IMR-90 (cell line): Measurements from ENCODE around the gene OTUB2. TPM values are rescaled to one million over a fixed set of nuclear protein-coding genes. Genes with fewer than 3 reads are reported as not detected.

Source experiments
- ATAC-seq: fragments of 200-7000 bp; cut with Tn5 transposase; 2 replicates; pipeline ENCODE4 v1.9.1; 2020; ENCODE audit warnings: low read depth, mild to moderate bottlenecking, moderate library complexity
- BruUV-seq: library from RNA; stranded (reverse); fragments of 400-500 nt; replicated peaks from 2 replicates; lab custom pipeline; 2021; lab: Mats Ljungman, UMichigan
- CTCF ChIA-PET: fragments of 300-600 bp; formaldehyde crosslinking; extraction: SDS; loops from one replicate; lab custom pipeline; 2021; ENCODE audit warnings: antibody characterized with exemption; lab: Yijun Ruan, JAX
- POLR2A ChIA-PET: fragments of 300-600 bp; sonication (Branson Sonifier 250); formaldehyde crosslinking; loops from one replicate; lab custom pipeline; 2022; ENCODE audit warnings: antibody characterized with exemption; ENCODE audit not compliant: unreplicated experiment; lab: Charles Lee
- DNase-seq: peaks from one replicate; pipeline ENCODE4 v3.0.0; 2013
- H2AFZ ChIP-seq: replicated peaks from 2 replicates; pipeline ENCODE3; 2013; ENCODE audit warnings: low read length, mild to moderate bottlenecking; ENCODE audit not compliant: poor library complexity
- H2AK5ac ChIP-seq: 2 replicates; pipeline ENCODE4 v1.6.1; 2013; ENCODE audit warnings: low read depth, low read length, inconsistent platforms
- H2AK9ac ChIP-seq: replicated peaks from 2 replicates; pipeline ENCODE3; 2013; ENCODE audit warnings: mild to moderate bottlenecking, low read depth, low read length, moderate library complexity; ENCODE audit not compliant: poor library complexity
- H2BK120ac ChIP-seq: 2 replicates; pipeline ENCODE4 v1.6.1; 2013; ENCODE audit warnings: low read depth, low read length, inconsistent platforms
- H2BK15ac ChIP-seq: 3 replicates; pipeline ENCODE4 v1.6.1; 2013; ENCODE audit warnings: low read depth, low read length, inconsistent platforms
- H2BK20ac ChIP-seq: 2 replicates; pipeline ENCODE4 v1.6.1; 2013; ENCODE audit warnings: low read depth, mild to moderate bottlenecking, inconsistent platforms, low read length, moderate library complexity
- H2BK5ac ChIP-seq: 2 replicates; pipeline ENCODE4 v1.6.1; 2013; ENCODE audit warnings: mild to moderate bottlenecking, low read depth, low read length, inconsistent platforms; ENCODE audit not compliant: poor library complexity, severe bottlenecking
- H3K14ac ChIP-seq: replicated peaks from 2 replicates; pipeline ENCODE4 v1.6.1; 2013; ENCODE audit warnings: low read depth, low read length, inconsistent platforms
- H3K18ac ChIP-seq: 2 replicates; pipeline ENCODE4 v1.6.1; 2013; ENCODE audit warnings: low read depth, low read length, control low read depth
- H3K23ac ChIP-seq: 2 replicates; pipeline ENCODE4 v1.6.1; 2013; ENCODE audit warnings: low read depth, low read length, inconsistent platforms
- H3K27ac ChIP-seq: 2 replicates; pipeline ENCODE4 v1.5.1; 2013; ENCODE audit warnings: mild to moderate bottlenecking, control low read depth, low read length; ENCODE audit not compliant: insufficient read depth
- H3K27me3 ChIP-seq: 2 replicates; pipeline ENCODE4 v1.6.1; 2013; ENCODE audit warnings: low read length; ENCODE audit not compliant: control insufficient read depth, insufficient read depth
- H3K36me3 ChIP-seq: 2 replicates; pipeline ENCODE4 v1.6.1; 2013; ENCODE audit warnings: low read length, mixed read lengths; ENCODE audit not compliant: control insufficient read depth, insufficient read depth
- H3K4ac ChIP-seq: 2 replicates; pipeline ENCODE4 v1.6.1; 2013; ENCODE audit warnings: low read depth, low read length, inconsistent platforms
- H3K4me1 ChIP-seq: 2 replicates; pipeline ENCODE4 v1.6.1; 2013; ENCODE audit warnings: low read length, mixed read lengths; ENCODE audit not compliant: control insufficient read depth, insufficient read depth
- H3K4me2 ChIP-seq: 2 replicates; pipeline ENCODE4 v1.6.1; 2013; ENCODE audit warnings: low read depth, mild to moderate bottlenecking, control low read depth, low read length, moderate library complexity
- H3K4me3 ChIP-seq: 2 replicates; pipeline ENCODE4 v1.5.1; 2013; ENCODE audit warnings: low read depth, mild to moderate bottlenecking, control low read depth, low read length, moderate library complexity; ENCODE audit not compliant: insufficient read depth
- H3K56ac ChIP-seq: 2 replicates; pipeline ENCODE4 v1.6.1; 2013; ENCODE audit warnings: low read length, inconsistent platforms; ENCODE audit not compliant: insufficient read depth; ENCODE audit errors: extremely low read depth
- H3K79me1 ChIP-seq, 2 experiments: 2 replicates each; pipeline ENCODE4 v1.6.1; 2013; ENCODE audit warnings: low read length in 2 of 2, inconsistent platforms in 1 of 2, low read depth in 1 of 2
- H3K9ac ChIP-seq: 2 replicates; pipeline ENCODE4 v1.6.1; 2013; ENCODE audit warnings: low read depth, low read length, control low read depth
- H3K9me1 ChIP-seq: 2 replicates; pipeline ENCODE4 v1.6.1; 2013; ENCODE audit warnings: low read length, inconsistent platforms; ENCODE audit not compliant: insufficient read depth
- H3K9me3 ChIP-seq: 2 replicates; pipeline ENCODE4 v1.6.1; 2013; ENCODE audit warnings: low read length; ENCODE audit not compliant: control insufficient read depth, insufficient read depth
- H4K20me1 ChIP-seq: 2 replicates; pipeline ENCODE4 v1.6.1; 2013; ENCODE audit warnings: low read length, inconsistent platforms; ENCODE audit not compliant: insufficient read depth
- H4K5ac ChIP-seq: 2 replicates; pipeline ENCODE4 v1.6.1; 2013; ENCODE audit warnings: mild to moderate bottlenecking, low read depth, low read length, control low read depth
- H4K8ac ChIP-seq, 2 experiments: 2 replicates each; pipeline ENCODE4 v1.6.1; 2013; ENCODE audit warnings: low read depth in 2 of 2, low read length in 2 of 2, control low read depth in 1 of 2, inconsistent platforms in 1 of 2
- H4K91ac ChIP-seq: 2 replicates; pipeline ENCODE4 v1.6.1; 2013; ENCODE audit warnings: low read depth, low read length, inconsistent platforms; ENCODE audit not compliant: insufficient read depth
- CEBPB ChIP-seq: IDR thresholded peaks from 2 replicates; pipeline ENCODE4 v1.6.1; 2012; ENCODE audit warnings: low read depth, low read length, improper control_type of control experiment
- CTCF ChIP-seq: conservative IDR thresholded peaks from 2 replicates; pipeline ENCODE4 v1.5.1; 2012; ENCODE audit warnings: mild to moderate bottlenecking, low read depth, low read length, improper control_type of control experiment
- NFE2L2 ChIP-seq: fragments of 150-350 bp; IDR thresholded peaks from 2 replicates; pipeline ENCODE4 v1.6.1; 2016; ENCODE audit warnings: low read depth, mild to moderate bottlenecking, low read length
- WGBS, 2 experiments: methylation state at CpG; one replicate each; pipeline versions ENCODE4 v1.1.5 to v1.1.7; 2013; ENCODE audit warnings: missing lambda C conversion rate in 2 of 2; ENCODE audit not compliant: insufficient read length in 1 of 2; ENCODE audit errors: extremely low coverage in 2 of 2; 5-methylcytosine and 5-hydroxymethylcytosine counted together
- dilution Hi-C: fragments of 300-500 bp; cut with HindIII; formaldehyde crosslinking; loops from one replicate; pipeline ENCODE4 v1.14.3; 2018; ENCODE audit warnings: low sequenced_read_pairs; ENCODE audit not compliant: unreplicated experiment
- in situ Hi-C: fragments of 300-500 bp; cut with MboI; formaldehyde crosslinking; loops from 3 replicates; pipeline ENCODE4 v1.14.3; 2019; ENCODE audit warnings: low sequenced_read_pairs, inconsistent platforms, mixed read lengths
- intact Hi-C: fragments of 100-400 bp; cut with micrococcal nuclease; formaldehyde crosslinking; loops from 2 replicates; pipeline ENCODE4 v1.10.0; 2022
- polyA plus RNA-seq, 3 experiments: library from polyadenylated mRNA; depleted of rRNA; stranded (reverse); fragments of >200 nt; gene quantifications; 2 replicates each; pipeline ENCODE4 v1.2.3, GENCODE V29; 2012; ENCODE audit warnings: low replicate concordance in 1 of 3
- total RNA-seq: library from RNA; depleted of rRNA; stranded (reverse); fragments of >200 nt; gene quantifications from 2 replicates; pipeline ENCODE4 v1.2.3, GENCODE V29; 2012

Gene OTUB2
- total and polyA plus RNA-seq, 2 of the 4 experiments (the other 2 are of a cell fraction): 1.1 to 2.5 TPM

DNA sequence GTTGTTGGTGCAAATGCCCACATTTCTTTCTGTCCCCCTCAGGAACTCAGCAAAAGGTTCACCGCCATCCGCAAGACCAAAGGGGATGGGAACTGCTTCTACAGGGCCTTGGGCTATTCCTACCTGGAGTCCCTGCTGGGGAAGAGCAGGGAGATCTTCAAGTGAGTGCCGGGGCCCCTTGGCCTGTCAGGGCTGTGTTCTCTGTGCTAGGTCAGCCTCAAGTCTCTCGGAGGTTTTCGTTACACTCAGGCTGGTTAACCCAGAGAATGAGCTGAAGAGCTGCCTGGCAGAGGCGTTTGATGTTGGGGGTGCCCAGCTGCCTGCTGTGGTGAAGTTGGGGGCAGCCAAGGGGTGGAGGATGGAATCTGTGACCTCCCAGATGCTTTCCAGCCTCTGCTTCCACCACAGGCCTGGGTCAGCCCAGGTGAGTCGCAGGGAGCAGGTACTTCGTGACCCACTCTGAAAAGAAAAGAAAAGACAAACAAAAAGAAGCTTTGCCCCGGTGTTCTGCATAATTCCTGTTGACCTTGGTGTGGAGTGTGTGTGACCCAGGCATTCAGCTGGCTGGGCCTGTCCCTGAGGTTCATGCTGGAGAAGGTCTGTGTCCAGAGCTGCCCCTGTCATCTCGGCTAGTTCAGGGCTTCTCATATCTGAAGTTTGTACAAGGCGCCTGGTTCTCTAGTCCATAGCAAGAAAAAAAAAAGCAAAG lies 12.9 kb downstream of the OTUB2 start:
- Histone ChIP-seq H4K8ac (no peak overlapping the region), H4K91ac (no peak overlapping the region), H2BK120ac (no peak overlapping the region), H4K20me1 (no peaks in the 10 kb centered on the region; the same call in none of the 2 replicates), H2BK20ac (no peak overlapping the region), H3K23ac (no peak overlapping the region), H3K18ac (no peak overlapping the region), H2BK15ac (no peak overlapping the region), H3K9ac (no peak overlapping the region), H3K79me1 (no peaks in the 10 kb centered on the region; a peak in 1 of 4 replicates), H3K9me3 (no peaks in the 10 kb centered on the region), H2AK9ac (no peak overlapping the region), H2BK5ac (no peak overlapping the region), H3K14ac (no peak overlapping the region), H4K5ac (no peak overlapping the region), H3K27ac (no peak overlapping the region), H2AFZ (no peak overlapping the region), H3K4ac (no peak overlapping the region), H3K9me1 (no peaks in the 10 kb centered on the region), H3K4me1 (peaks cover 9% of the 10 kb centered on the region), H3K4me2 (no peak overlapping the region), H3K4me3 (no peak overlapping the region), H3K36me3 (peaks cover 4% of the 10 kb centered on the region; the same call in 1 of the 2 replicates), H3K27me3 (no peaks in the 10 kb centered on the region), H2AK5ac (no peak overlapping the region), H3K56ac (no peak overlapping the region)
- no TSS peak for BruUV-seq
- 93% methylated on average over 6 of the region's 11 CpGs; no CpG with 5 or more reads in 1 of the 2 experiments for WGBS, 2 experiments
- dilution Hi-C loops: no loop called here
- ATAC-seq: no peak
- ChIA-PET POLR2A (no interaction called here), CTCF (no interaction called here)
- TF ChIP-seq NFE2L2 (no peak), CEBPB (no peak), CTCF (no peak)
- DNase-seq: no peak
- in situ Hi-C loops: loop anchor here (5.0 kb wide), 1 partner anchor 98 kb away; no protein-coding TSS in a partner anchor
- intact Hi-C loops: no loop called here
